Dermis microvascular lymphatic vessel endothelial cell (primary cell): ENCODE results near the gene TMEM53. TPM values are rescaled to one million over a fixed set of nuclear protein-coding genes. Genes with fewer than 3 reads are reported as not detected.
"Not testable (repeated sequence)": the region's sequence is repeated elsewhere in the genome, so short reads cannot be mapped to it uniquely, and the experiment has no call there.

Experiments
- DNase-seq, 2 donors: peaks; one replicate each; pipeline versions ENCODE4 v3.0.0 to v3.0.0-alpha.2; 2010; ENCODE audit warnings: low read depth in 2 of 2
- total RNA-seq: library from RNA; depleted of rRNA; stranded (reverse); fragments of >200 nt; gene quantifications from 2 replicates; pipeline ENCODE4 v1.2.1, GENCODE V29; 2014

The TMEM53 gene
- 4.0 and 4.7 TPM in 2 replicates for total RNA-seq

DNA sequence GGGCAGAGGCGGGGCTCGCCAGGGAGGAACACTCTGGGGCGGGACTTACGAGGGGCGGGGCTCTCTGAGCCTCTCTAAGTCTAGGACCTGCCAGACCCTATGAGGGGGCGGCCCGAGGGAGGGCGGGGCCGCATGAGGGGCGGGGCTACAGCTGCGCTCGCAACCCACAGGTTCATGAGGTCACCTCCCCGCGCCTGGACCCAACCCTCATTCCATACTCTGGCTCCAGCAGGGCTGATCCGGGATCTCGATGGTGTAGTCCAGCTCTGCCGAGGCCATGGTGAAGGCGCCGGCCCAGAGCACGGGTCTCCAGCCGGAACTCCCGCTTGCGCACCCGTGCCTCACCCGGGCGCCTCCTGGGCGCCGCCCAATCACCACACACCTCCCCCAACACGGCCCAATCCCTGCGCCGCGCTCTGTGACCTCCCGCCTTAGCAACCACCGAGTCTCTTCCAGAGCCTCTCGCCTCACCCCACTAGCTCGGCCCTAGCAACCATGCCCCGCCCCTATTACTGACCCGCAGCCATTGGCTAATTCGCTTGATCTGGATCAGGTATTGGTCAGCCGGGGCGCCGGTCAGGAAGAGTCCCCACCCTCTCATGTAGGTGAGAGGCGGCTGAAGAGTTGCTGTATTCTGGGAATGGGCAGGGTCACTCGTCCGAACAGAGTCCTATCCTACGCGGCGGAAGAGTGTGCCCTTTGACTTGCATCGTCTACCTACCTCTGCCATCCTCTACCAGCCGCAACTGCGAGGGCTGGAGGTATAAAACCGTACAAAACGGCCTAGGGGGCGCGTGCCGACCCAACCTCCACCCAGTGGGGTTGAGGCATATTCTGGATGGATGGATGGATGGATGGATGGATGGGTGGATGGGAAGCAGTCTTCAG lies at the start of gene TMEM53, which contains the start of gene ARMH1:
TMEM53 (minus strand) TSS at position 369 of the 888 bp plus-strand sequence; CDS start at position 279, 90 bp downstream.
ARMH1 (plus strand) TSS at position 602 of the 888 bp plus-strand sequence. CDS start 14,984 bp downstream, outside the sequence.
- DNase-seq: peak; percentile 98 to 99

DNA sequence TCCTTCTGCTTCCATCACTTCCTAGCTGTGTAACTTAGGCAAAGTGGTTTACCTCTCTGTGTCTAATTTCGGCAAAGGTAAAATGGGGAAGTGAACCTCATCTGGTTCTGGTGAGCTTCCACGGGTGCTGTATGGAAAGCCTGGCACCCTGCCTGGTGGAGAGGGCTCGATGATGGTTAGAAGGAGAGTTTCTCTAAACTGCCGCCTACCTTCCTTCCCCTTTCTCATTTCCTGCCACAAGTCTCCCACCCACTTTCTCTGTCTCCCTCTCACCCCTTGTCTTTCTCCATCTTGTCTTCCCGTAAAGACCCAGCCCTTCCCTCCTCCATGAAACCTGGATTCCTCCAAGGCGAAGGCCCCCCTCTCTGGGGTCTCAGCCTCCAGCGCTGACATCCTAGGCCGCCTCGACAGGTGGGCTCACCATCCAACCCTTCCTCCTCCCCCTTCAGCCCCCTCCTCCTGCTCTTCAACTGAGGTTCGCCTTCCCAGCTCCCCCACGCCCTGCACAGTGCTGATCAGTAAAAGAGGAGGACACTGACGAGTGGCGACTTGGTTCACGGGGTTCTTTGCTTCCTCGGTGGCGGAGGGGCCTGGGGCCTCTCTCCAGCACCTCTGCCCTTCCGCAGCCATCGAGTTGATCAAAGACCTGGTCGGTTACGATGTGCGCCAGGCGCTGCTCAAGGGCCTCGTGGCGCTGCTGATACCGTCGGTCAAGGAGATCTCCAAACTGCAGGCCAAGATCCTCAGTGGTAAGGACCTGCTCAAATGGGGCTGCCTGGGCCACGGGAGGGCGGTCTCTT lies 49.4 kb upstream of the TMEM53 start:
- DNase-seq: no peak

- DNase-seq: no peak
Observed at GRCh38 chr1:44723064-44723463, 48.8 kb upstream of the TMEM53 start.

GRCh38 chr1:44721485-44722361 lies 47.4 kb upstream of the TMEM53 start:
- peak in 1 of 2 donors; percentile 13 for DNase-seq

GRCh38 chr1:44720281-44720680 lies 46.0 kb upstream of the TMEM53 start:
- no peak for DNase-seq

DNA sequence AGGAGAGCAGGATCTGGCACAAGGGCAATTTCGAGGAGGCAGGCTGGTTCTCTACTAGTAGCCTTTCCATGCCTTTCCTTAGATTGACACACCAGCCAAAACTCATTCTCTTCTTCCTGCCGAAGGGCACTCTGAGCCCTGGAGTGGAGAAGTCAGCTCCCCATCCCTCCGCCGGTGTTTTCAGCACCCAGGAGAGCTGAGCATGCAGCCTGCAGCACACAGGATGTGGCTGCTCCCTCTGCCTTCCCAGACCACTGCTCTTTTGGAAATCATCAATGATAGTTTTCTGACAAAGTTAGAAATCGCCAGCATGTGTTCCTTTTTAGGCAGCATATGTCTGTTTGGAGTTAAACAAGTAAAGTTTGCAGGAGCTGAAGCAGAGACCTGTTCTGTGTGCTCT lies 45.0 kb upstream of the TMEM53 start:
- no peak for DNase-seq

DNA sequence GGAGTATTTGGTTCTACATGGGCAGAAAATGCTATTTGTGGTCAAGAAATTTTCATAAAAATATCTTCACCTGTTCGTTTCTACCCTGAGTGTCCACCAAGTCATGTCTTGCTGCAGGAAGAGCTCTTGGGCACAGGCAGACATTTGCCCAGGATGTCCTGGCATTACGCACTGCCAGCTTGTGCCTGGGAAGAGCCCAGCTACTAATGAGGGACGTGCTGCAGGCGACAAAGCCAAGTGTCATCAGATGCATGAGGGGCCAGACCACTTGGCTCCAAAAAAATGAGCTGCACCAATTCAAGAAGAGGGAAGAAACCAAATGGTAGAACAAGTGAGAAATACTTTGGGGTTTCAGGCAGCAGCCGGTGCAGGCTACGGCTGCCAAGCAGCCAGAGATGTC lies 43.8 kb upstream of the TMEM53 start:
- no peak for DNase-seq

GRCh38 chr1:44717653-44718052 lies 43.4 kb upstream of the TMEM53 start:
- DNase-seq: no peak

DNA sequence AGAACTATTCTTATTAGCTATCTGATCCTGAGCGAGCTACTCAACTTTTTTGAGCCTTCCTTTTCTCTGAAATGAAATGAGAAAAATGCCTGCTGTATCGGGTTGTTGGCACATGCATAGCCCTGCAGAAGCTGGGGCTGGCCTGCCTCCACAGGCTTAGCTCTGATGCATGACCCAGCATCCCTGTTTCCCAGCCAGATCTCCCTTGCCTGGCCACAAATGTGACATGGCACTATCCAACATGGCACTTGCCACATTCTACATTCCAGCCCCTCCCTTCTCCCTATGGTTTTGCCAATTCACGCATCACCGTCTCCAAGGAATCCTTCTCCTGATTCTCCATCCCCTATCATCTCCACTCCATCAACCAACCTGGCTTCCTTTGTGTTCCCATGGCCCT lies 42.9 kb upstream of the TMEM53 start:
- no peak for DNase-seq

GRCh38 chr1:44714944-44715571 lies 40.8 kb upstream of the TMEM53 start:
- peak; percentile 46 to 72 for DNase-seq

DNA sequence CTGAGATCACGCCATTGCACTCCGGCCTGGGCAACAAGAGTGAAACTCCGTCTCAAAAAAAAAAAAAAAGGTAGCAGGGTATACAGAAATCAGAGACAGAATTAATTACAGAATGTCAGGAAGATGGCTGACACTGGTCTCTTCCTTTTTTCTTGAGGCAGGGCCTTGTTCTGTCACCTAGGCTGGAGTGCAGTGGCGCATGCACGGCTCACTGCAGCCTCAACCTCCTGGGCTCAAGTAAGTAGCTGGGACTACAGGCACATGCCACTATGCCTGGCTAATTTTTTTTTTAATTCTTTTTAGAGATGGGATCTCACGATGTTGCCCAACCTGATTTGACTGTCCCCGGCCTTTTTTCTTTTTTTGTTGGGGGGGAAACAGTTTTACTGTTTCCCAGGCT lies 40.3 kb upstream of the TMEM53 start:
- DNase-seq: no peak

DNA sequence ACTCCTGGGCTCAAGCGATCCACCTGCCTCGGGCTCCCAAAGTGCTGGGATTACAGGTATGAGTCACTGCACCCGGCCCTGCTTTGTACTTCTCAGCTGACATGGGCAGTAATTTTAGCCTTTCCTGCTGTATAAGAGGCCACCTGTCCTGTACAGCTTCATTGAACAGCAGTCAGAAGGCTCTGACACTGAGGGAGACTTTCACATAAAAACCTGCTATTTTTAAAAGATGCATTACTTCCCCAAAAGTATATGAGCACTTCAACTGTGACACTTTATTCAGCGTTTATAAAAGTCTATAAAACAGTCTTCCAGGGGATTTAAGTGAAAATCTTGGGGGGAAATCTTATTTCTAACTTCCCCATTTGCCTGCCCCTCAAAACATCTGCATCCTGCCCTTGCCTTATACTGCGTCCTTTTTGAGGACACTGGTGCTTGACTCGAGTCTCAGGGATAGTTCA lies 39.1 kb upstream of the TMEM53 start:
- DNase-seq: no peak

GRCh38 chr1:44707959-44708831 lies 33.9 kb upstream of the TMEM53 start:
- DNase-seq: peak; percentile 31 to 58

DNA sequence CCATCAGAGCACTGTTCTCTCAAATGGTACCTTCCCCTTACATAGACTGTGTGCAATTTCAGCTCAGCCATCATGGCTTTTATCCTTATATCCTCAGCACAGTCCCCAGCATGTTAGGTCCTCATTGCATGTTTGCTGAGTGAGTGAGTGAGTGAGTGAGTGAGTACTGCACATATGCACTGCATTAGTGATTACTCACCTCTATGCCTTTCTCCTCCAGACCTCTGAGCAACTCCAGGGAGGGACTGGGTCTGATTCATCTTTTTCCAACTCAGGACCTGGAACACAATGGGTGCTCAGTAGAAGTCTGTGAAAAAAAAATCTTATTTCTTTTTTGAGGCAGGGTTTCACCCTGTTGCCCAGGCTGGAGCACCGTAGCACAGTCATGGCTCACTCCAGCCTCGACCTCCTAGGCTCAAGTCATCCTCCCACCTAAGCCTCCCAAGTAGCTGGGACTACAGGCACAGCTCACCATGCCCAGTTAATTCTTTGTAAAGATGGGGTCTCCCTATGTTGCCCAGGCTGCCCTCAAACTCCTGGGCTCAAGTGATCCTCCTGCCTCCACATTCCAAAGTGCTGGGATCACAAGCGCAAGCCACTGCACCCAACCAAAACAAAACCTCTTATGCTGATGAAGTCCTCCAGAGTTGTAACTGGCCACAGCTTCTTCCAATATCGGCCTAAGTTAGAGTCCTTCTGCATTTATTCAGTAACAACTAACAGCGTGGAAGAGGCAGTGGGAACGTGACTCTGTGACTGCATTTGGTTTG lies 33.0 kb upstream of the TMEM53 start:
- peak in 1 of 2 donors; percentile 23 for DNase-seq

GRCh38 chr1:44705938-44706337 lies 31.7 kb upstream of the TMEM53 start:
- no peak for DNase-seq

DNA sequence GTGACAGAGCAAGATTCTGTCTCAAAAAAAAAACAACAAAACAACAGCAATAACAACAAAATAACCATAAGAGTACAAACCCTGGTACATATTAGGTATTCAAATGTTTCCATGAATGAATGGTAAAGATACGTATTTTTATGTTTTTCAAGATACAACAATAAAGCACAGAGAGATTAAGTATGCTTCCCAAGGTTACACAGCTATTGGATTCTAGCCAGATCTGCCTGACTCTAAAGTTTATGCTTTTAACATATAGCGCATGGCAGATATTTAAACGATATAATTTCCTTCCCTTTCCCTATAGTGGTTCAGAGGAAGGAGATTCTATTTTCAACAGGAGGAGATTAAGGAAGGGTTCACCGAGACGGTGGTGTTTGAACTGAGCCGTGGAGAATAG lies 31.2 kb upstream of the TMEM53 start:
- no peak for DNase-seq

DNA sequence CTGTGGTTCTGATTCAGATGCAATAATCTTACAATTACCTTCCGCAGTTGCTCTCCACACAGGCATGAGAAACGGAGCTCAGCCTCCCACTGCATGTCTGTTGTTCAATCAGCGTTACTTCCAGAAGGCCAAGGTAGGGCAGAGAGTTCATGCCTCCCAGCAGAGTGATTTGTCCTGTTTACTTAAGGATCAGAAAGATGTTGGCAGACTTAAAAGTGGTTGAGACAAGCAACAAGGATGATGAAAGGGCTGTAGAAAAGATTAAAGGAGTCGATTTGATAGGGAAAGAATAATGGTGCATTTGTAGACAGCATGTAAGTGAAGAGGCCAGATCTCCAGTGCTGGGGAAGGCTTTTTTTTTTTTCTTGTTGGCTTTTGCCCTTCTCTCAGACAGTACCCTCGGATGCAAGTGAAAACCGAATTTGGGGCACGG lies 26.9 kb upstream of the TMEM53 start:
- no peak for DNase-seq

DNA sequence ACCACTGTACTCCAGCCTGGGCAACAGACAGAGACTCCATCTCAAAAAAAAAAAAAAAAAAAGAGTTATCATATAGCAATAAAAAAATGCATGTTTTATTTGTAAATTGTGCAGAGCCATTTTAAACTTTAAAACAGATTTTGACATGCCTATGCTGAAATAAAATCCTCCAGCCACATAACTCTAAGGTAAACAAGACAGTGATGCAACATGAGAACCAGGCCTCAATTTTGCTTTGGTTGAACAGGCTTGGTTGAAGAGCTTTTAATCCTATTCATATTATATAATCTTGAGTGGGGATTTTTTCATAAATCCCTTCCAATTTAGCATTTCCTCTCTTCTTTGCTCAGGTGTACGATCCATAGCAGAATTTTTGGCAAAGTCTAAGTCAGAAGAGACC lies 26.3 kb upstream of the TMEM53 start:
- DNase-seq: no peak

DNA sequence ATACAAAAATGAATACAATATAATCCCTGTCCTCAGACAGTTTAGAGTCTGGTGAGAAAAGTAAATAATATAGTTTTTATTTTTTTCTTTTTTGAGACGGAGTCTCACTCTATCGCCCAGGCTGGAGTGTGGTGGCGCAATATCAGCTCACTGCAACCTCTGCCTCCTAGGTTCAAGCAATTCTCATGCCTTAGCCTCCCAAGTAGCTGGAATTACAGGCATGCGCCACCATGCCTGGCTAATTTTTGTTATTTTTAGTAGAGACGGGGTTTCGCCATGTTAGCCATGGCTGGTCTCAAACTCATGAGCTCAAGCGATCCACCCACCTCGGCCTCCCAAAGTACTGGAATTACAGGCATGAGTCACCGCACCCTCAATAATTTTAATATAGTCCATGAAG lies 25.1 kb upstream of the TMEM53 start:
- not testable (repeated sequence) for DNase-seq
